NCI-H446 (cell line): Measurements from ENCODE around the gene SNTG2.
"Not testable (repeated sequence)": the region's sequence is repeated elsewhere in the genome, so short reads cannot be mapped to it uniquely, and the experiment has no call there.

ENCODE experiments used
- DNase-seq, 2 experiments: peaks; one replicate each; lab custom pipeline; 2025; lab: John Stamatoyannopoulos, UW

The SNTG2 gene

DNA sequence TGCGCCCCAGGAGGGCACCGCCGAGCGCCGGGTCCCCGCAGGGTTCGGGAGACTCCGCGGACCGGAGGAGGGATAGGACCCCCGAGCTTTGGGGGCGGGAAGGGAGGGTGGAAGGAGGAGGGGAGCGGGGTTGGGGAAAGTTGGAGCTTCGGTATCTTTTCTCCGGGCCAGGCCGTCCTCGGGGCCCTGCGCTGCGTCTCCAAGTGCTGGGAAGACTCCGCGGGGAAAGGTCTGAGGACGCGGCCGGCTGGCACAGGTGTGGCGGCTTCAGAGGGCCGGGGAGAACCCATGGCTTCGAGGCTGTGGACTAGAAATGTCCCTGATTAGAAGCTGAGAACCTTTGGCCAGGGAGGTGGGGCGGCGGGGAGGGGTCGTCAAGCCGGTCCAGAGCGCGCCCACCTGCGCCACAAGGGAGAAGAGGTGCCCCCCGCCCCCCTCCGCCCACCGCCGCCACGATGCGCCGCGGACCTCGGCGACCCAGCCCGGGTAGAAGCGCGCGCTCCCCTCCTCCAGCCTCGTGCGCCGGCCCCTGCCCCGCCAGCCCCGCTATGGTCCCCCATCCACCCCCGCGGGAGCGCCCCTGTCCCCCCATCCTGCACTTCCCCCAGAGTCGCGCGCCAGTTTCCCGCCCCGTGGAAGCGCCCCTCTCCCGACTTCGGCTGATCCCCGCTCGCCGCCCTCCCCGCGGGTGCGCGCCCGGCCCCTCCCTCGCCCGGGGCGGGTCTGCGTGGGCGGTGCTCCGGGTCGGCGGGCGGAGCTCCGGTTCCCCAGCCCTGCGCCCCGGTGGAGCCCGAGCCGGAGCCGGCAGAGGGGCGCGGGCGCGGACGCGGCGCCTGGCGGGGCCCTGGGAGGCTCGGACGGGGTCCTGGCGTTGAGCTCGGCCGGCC lies at the start of gene SNTG2:
Gene SNTG2 (plus strand): TSS at position 770 of the 887 bp plus-strand sequence. CDS start 148 bp downstream, outside the sequence.
- no peak for DNase-seq

DNA sequence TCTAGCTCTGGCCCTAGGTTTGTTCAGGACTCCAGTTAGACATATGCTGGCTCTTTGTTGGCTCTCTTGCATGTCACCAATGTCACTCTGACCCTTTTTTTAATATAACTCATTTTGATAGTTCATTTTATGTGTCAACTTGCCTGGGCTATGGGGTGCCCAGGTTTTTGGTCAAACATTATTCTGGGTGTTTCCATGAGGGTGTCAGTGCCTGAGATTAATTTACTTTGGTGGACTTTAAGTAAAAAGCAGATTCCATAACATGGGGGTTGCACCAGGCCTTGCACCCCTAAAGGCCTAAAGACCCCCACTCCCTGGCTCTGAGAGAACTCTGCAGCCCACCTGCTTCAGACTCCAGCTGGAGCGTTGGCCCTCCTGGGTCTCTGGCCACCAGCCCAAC lies 48.1 kb upstream of the SNTG2 start:
- DNase-seq = no peak

DNA sequence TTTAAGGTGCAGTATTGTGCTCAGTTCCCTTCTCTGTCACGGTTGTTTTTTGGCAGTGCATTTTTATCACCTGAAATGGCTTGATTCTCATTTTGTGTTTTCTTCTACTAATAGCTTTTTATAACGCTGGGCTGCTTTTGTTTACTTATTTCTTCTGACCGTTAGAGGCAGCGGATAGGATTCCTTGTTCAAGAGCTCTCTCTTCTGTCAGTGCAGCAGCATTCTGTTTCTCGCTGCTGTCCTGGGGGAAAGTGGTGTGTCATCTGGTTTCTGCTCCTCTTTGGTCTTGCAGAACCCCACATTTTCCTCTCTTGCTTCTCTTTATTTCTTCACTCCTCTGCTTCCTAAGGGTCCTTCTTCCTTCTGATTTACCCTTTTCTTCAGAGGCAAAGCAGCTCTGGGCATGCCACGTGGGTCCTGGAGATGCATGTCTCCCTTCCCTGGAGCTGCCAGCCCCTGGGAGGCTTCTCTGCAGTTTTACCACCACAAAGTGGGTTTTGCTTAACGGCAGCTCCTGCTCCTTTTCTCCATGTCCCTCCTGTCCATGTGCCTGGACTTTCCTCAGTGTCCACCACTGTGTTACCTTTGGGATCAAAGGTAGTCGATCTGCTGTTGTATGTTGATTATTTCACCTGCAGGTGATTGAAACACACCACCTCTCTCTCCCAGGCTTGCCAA lies 47.3 kb upstream of the SNTG2 start:
- DNase-seq = no peak

DNA sequence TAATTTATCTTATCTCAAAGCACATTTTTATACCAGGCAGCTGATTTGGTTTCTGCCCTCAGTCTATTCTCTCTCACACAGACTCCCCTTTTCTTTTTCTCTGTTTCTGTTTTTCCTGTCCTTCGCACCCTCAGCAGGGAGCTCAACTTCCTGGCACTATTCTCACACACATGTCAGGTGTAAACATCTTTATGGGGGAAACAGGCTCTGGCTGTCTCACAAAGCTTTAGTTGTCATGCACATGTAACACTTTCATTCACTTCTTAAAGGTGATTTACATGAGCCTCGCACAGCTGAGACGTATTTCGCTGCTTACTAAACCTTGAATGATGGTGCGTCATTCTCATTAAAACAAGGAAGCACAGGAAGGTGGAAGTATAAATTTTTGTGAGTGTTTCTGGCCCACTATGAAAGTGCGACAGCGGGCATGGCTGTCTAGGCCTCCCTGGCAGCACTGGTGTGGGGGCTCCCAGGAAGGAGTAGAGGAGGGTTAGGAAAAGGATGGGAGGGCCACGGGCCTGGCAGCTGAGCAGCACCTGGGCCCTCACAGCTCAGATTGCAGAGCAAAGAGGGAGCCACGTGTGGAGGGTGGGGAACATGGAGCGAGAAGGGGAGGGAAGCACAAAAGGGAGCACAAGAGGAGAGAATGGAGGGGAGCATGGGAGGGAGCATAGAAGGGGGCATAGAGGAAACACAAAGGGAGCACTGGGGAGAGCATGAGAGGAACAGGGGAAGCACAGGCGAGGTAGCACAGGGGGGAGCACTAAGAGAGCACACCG lies 46.2 kb upstream of the SNTG2 start:
- no peak for DNase-seq

DNA sequence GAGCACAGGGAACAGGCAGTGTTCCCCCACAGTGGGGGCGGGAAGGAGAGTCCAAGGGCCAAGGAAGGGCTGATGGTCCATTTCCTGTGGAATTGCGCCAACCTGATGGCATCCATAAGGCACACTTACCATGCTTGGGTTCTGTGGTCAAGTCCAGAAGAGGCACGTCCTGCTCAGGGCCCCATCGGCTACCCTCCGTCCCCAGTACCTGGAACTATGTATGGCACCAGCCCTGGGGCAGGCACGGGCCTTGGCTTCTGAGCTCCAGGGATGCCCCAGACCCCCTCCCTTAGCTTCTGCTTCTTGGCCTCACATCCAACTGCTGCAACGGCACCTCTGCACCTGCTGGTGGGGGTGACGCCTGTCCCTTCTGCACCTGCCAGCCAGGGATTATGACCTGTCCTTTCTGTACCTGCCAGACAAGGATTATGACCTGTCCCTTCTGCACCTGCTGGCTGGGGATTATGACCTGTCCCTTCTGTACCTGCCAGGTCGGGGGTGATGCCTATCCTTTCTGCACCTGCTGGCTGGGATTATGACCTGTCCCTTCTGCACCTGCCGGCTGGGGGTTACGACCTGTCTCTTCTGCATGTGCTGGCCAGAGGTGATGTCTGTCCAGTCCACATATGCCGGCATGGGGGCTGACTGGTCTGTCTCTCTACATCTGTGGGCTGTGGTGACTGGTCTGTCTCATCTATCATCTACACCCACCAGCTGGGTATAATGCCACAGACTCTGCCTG lies 45.4 kb upstream of the SNTG2 start:
- no peak for DNase-seq

DNA sequence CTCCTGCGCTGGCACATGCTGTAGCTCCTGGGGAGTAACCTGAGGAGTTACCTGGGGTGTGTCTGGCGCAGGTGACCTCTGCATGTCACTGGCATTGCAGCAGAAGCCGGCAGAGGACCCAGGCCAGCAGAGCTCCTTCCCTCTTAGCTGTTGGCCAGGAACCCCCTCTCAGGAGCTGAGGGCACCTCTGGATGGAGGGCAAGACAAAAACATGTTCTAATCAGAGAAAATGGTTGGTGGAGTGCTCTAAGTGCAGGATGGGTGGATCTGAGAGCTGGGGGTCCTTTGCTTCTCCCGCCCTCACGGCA lies 44.9 kb upstream of the SNTG2 start:
- no peak for DNase-seq

DNA sequence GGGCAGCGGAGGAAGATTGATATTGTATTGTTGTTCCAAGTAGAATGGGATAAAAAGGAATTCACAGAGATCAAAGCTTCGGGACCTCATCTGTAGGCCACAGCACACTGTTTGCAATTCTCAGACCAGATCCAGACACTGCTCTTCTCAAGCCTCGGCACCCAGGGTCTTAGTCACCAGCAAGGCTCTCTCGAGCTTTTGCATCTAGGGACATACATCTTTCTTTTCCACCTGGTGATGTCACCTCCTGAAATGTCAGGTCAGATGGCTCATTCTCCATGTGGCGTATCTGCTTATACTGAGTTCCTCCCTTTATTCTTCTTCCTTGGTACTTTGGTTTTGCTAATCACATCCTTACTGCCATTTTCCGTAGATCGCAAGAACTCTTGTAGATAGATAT lies 42.9 kb upstream of the SNTG2 start:
- DNase-seq = no peak

DNA sequence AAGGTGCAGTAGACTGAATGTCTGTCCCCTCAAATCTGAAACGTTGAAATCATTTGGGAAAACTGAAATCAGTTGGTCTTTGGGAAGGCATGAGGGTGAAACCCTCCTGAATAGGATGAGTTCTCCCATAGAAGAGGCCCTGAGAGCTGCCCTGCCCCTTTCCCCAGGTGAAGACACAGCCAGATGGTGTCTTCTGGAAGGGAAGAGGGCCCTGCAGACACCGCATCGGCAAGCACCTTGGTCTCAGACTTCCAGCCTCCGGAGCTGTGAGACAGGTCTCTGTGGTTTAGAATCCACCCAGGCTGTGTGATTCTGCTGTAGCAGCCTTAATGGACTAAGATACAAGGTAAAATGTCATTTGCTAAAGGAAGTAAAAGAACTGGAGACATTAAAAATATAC lies 42.1 kb upstream of the SNTG2 start:
- no peak for DNase-seq

DNA sequence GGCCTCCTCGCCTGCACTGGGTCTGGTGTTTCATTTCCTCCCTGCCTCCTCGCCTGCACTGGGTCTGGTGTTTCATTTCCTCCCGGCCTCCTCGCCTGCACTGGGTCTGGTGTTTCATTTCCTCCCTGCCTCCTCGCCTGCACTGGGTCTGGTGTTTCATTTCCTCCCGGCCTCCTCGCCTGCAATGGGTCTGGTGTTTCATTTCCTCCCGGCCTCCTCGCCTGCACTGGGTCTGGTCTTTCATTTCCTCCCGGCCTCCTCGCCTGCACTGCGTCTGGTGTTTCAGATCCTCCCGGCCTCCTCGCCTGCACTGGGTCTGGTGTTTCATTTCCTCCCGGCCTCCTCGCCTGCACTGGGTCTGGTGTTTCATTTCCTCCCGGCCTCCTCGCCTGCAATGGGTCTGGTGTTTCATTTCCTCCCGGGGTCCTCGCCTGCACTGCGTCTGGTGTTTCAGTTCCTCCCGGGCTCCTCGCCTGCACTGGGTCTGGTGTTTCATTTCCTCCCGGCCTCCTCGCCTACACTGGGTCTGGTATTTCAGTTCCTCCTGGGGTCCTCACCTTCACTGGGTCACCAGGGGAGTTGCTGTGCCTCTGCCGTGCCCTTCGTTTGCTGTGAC lies 40.8 kb upstream of the SNTG2 start:
- DNase-seq = not testable (repeated sequence)

DNA sequence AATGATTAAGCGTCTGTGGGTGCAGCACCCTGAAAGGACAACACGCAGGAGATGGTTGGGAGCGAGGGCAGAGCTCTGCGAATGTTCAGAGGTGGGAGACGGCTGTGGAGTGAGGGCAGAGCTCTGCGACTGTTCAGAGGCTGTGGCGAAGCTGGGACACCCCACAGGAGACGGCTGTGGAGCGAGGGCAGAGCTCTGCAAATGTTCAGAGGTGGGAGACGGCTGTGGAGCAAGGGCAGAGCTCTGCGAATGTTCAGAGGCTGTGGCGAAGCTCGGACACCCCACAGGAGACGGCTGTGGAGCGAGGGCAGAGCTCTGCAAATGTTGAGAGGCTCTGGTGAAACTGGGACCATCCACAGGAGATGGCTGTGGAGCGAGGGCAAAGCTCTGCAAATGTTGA lies 40.0 kb upstream of the SNTG2 start:
- DNase-seq = no peak

DNA sequence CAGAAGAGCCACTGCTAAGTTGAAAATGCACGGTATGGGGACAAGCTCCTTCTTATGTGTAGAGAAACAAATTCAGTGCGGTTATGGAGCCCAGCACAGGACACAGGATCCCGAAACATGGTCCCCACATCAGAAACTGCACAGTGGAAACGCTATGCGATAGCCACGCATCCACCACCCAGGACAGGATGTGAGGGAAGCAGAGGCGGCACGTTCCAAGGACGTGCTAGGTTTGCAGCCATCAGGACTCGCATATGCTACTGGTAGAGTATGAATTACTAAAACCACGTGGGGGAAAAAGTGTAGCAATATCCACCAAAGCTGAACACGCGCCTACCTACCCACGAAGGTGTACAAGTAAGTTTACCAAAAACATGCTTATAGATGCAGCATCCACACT lies 34.7 kb upstream of the SNTG2 start:
- no peak for DNase-seq

DNA sequence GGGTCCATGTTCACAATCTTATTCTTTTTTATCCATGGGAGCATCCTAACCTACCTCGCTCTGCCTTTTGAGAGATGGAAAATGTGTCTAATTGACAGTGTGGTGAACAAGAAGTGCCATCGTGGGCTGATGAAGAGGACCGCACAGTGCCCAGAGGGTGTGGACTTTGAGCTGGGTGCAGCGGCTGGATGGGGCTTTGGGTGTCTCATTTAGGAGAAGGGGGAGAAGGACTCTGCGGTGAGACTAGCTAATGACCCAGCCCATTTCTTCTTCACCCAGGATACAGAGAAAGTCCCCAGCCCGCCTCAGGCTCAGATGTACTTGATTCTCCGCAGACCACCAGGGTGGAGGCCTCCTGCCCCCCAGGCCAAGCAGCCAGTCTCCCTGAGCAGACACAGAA lies 33.7 kb upstream of the SNTG2 start:
- DNase-seq = no peak

DNA sequence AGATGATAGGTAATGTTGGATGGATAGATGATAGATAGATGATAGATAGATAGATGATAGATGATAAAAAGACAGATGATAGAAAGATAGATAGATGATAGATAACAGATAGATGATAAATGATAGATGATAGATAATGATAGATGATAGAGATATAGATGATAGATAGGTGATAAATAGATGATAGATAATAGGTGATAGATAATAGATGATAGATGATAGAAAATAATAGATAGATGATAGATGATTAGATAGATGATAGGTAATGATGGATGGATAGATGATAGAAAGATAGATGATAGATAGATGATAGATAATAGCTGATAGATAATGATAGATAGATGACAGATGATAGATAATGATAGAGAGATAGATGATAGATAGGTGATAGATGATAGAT lies 31.0 kb upstream of the SNTG2 start:
- DNase-seq = no peak

DNA sequence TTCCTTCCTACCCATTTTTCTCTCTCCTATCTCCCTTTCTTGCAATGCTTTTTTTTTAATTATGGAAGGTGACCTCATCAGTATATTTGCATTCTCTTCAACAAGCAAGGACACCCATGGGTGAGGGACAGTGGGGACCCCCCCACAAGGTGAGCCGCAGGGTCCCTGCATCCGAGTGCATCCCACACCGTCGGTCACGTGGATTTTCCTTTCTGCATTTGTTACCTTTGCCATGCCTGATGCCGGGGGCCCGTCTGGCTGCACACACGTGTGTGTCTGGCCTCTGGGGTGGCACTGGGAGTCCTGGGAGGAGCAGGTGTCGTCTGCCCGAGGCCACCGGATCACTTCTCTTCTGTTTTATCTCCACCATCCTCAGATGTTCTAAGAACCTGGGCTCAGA lies 30.1 kb upstream of the SNTG2 start:
- DNase-seq = no peak

DNA sequence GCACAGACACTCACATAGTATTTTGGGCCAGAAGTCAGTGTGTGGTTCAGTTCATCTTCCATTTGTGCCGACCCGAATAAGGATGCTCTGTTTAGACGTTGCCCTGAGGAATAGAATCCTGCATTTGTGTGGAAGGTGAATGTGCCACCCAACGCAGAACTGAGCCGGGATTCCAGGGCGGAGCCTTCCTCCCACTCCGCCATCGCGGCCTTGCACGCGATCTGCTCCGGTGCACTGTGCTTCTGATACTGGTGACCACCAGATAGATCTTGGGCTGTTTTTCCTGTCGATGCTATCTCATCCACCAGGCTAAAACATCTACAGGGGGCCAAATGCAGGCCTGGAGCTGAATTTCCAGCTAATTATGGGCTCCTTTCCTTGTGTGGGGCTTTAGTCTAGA lies 29.6 kb upstream of the SNTG2 start:
- no peak for DNase-seq

DNA sequence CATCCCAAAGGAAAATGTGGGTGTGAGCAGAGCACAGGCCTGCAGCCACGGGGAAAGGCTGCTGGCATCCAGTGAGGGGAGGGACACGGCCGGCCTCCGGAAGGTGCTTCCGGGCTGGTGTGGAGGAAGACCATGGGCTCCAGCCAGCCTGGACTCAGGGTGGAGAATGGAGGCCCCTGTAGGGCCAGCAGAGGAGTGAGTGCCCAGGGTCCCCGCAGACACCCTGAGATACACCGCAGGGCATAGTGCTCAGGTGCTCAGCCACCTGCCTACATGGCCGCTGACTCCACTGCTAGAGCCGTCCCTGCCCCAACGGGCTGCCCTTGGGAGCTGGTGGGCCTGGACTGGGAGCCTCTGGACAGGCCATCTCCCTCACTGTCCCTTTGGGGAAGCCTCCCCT lies 28.5 kb upstream of the SNTG2 start:
- DNase-seq = no peak

DNA sequence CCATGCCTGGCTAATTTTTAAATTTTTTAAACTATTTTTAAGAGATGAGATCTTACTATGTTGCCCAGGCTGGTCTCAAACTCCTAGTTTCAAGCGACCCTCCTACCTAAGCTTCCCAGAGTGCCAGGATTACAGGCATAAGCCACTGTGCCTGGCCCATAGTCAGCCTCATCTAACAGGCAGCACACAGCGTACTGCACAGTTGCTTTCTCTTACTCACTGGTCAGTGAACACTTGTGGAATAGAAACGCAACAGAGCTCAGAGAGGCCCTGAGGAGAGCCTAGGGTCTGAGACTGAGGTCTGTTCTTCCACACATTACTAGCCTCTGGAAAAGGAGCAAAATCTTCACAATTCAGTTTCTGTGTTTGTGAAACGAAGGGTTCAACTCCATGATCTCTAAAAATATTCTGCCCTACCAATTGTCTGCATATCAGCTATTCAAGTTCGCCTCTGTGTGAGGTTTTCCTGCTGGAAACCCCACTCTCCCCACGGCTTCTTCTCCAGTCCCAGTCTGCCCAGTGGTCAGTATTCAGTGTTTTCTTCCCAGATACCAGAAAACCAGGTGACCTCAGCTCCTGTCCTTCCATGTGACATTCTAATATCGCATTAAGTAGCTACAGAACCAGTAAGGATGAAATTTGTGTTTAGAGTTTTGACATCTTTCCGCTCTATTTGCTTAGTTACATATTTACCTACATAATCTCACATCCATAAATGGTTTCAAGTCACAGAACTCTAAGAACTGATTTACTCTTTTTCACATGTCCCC lies 26.6 kb upstream of the SNTG2 start:
- no peak for DNase-seq

DNA sequence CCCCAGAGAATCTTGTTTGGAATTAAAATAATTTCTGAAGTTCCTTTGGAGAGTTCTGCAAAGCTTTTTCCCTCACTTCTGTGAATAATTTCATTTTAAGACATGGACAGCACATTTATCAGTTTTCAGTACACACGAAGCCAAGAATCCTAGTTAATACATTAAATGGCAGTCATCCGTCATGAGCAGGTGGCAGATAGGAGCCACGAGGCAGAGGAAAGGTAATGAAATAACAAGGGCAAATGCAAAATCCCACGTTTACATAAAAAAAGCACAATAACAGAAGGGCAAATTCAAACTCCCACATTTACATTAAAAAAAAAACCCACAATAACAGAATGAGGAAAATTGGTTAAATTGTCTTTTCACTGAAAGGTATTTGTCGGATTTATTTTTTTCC lies 25.9 kb upstream of the SNTG2 start:
- DNase-seq = no peak

DNA sequence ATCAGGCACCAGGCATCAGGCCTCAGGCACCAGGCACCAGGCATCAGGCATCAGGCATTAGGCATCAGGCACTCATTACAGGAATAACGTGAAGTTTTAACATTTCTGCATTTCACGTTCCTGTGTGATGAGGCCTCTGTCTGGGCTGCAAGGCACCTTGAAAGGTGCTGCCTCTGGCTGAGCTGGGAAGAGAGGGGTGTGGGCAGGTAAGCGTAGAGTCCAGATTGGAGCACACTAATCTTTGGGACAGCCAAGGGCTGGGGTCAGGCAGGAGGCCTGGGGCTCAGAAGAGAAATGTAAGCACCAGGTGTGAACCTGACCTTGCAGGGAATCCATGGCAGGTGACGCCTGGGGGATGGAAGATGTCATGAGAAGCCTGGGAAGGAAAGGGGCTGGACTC lies 25.3 kb upstream of the SNTG2 start:
- no peak for DNase-seq

DNA sequence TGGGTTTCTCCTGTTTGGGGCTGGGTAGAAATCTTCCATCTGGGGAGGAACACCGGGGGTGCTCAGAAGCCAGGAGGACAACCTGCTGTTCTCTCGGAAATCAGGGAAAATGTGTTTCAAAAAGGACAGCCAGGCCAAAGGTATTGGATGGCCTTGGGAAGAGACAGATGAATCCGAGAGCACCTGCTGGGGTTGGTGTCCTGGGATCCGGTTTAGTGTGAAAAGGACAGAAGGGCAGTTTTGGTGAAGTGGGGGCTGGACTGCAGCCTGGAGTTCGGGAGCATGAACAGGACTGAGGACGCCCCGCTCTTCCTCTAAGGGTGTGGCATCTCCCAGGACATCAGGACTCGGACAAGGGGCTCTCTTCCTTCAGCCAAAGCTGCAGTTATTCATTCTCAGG lies 24.9 kb upstream of the SNTG2 start:
- no peak for DNase-seq

DNA sequence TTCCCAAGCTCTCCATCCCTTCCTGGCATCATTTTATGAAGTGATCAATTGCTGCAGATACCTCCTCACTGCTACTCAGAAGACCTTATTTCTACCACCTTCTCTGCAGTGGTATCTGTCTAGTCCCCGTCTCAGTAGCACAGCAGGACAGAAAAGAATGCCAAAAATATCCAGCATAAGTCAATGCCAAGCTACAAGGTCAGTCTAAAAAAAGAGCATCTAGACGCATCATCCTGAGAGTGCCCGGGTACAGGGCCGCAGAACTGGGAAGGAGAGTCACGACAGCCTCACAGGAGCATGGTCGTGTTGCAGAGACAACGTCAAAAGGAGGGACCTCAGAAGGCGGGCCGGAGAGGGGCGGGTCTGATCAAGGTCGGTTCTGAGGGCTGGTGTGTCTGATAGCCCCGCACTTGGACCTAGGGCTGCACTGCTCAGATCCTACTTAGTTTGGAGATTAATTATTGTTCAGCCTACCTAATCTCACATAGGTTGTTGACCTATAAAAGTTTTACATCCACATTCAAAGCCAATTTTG lies 24.3 kb upstream of the SNTG2 start:
- DNase-seq = no peak
